Activated CD4-positive, alpha-beta T cell treated with anti-CD3 and anti-CD28 coated beads, Interleukin-10, Interleukin-2, amounts not matched to agents 100 ng/mL and 50 ng/mL, durations not matched to agents 16 hours and 8 hours (primary cell): ENCODE data around the gene PDE9A.
"Not testable (repeated sequence)": the region's sequence is repeated elsewhere in the genome, so short reads cannot be mapped to it uniquely, and the experiment has no call there.

Experiments
- DNase-seq: peaks from one replicate; pipeline ENCODE4 v3.0.0-alpha.2; 2020

Gene PDE9A

GRCh38 chr21:42690586-42690985 is 37.2 kb downstream of the PDE9A start:
- no peak for DNase-seq

- no peak for DNase-seq
Measured at GRCh38 chr21:42691901-42692559, 38.6 kb downstream of the PDE9A start.

GRCh38 chr21:42692688-42693087 is 39.3 kb downstream of the PDE9A start:
- DNase-seq = no peak

GRCh38 chr21:42694751-42695696 is 41.6 kb downstream of the PDE9A start:
- no peak for DNase-seq

GRCh38 chr21:42695697-42696380 is 42.4 kb downstream of the PDE9A start:
- DNase-seq = no peak

GRCh38 chr21:42696501-42697040 is 43.1 kb downstream of the PDE9A start:
- DNase-seq = no peak

- DNase-seq = no peak
Measured at GRCh38 chr21:42698733-42699132, 45.3 kb downstream of the PDE9A start.

- DNase-seq = no peak
Measured at GRCh38 chr21:42699196-42699595, 45.8 kb downstream of the PDE9A start.

GRCh38 chr21:42701706-42702456 is 48.5 kb downstream of the PDE9A start:
- no peak for DNase-seq

GRCh38 chr21:42702720-42703119 is 49.3 kb downstream of the PDE9A start:
- no peak for DNase-seq

GRCh38 chr21:42703136-42703908 is 49.9 kb downstream of the PDE9A start:
- DNase-seq = no peak

GRCh38 chr21:42703965-42704364 is 50.5 kb downstream of the PDE9A start:
- no peak for DNase-seq

GRCh38 chr21:42704861-42705260 is 51.4 kb downstream of the PDE9A start:
- no peak for DNase-seq

- no peak for DNase-seq
Measured at GRCh38 chr21:42705346-42705745, 51.9 kb downstream of the PDE9A start.

- DNase-seq = no peak
Measured at GRCh38 chr21:42705746-42706374, 52.4 kb downstream of the PDE9A start.

- no peak for DNase-seq
Measured at GRCh38 chr21:42706765-42707164, 53.3 kb downstream of the PDE9A start.

GRCh38 chr21:42707207-42707830 is 53.9 kb downstream of the PDE9A start:
- no peak for DNase-seq

- no peak for DNase-seq
Measured at GRCh38 chr21:42708107-42708506, 54.7 kb downstream of the PDE9A start.

- DNase-seq = not testable (repeated sequence)
Measured at GRCh38 chr21:42708916-42709315, 55.5 kb downstream of the PDE9A start.

GRCh38 chr21:42711667-42712066 is 58.2 kb downstream of the PDE9A start:
- DNase-seq = no peak

GRCh38 chr21:42715427-42715826 is 62.0 kb downstream of the PDE9A start:
- not testable (repeated sequence) for DNase-seq
